Lower leg skin (tissue), 4 donors: ENCODE measurements around the gene MPZL1. TPM values are rescaled to one million over a fixed set of nuclear protein-coding genes. Genes with fewer than 3 reads are reported as not detected.

Experiments used
- DNase-seq, 2 donors: peaks; one replicate each; pipeline ENCODE4 v3.0.0-alpha.2; 2019; ENCODE audit warnings: low spot score in 2 of 2
- H3K4me3 ChIP-seq: fragments of 200-600 bp; sonication (generic); 2 replicates; pipeline ENCODE4 v1.5.1; 2017; ENCODE audit warnings: mild to moderate bottlenecking, low read depth; ENCODE audit not compliant: poor library complexity, severe bottlenecking
- POLR2A ChIP-seq, 2 donors: fragments of 450-650 bp; IDR thresholded peaks; one replicate each; pipeline ENCODE4 v1.6.1; 2016 to 2017; ENCODE audit warnings: antibody characterized with exemption in 2 of 2, mild to moderate bottlenecking in 1 of 2, moderate library complexity in 1 of 2
- WGBS, 2 donors: methylation state at CpG; one replicate each; pipeline ENCODE4 v1.1.5; 2018; 5-methylcytosine and 5-hydroxymethylcytosine counted together
- intact Hi-C: fragments of 100-400 bp; cut with DNase I; formaldehyde crosslinking; loops from one replicate; pipeline ENCODE4 v1.15.0; 2023; ENCODE audit warnings: low total_unique reads
- total RNA-seq, 4 donors: library from RNA; depleted of rRNA; stranded (reverse); fragments of >200 nt; gene quantifications; one replicate each; pipeline ENCODE4 v1.1.0, GENCODE V29; 2016
- TF ChIP-seq, protein P1 (sequence below), 3 donors: fragments of 450-650 bp; IDR thresholded peaks; one replicate each; pipeline ENCODE4 v1.5.1; 2016; ENCODE audit warnings: antibody characterized with exemption in 3 of 3, mild to moderate bottlenecking in 3 of 3, moderate library complexity in 2 of 3

Gene MPZL1
- total RNA-seq, 4 donors from 2014 or later, result 24.9 to 54.6 (median 30.9) TPM

DNA sequence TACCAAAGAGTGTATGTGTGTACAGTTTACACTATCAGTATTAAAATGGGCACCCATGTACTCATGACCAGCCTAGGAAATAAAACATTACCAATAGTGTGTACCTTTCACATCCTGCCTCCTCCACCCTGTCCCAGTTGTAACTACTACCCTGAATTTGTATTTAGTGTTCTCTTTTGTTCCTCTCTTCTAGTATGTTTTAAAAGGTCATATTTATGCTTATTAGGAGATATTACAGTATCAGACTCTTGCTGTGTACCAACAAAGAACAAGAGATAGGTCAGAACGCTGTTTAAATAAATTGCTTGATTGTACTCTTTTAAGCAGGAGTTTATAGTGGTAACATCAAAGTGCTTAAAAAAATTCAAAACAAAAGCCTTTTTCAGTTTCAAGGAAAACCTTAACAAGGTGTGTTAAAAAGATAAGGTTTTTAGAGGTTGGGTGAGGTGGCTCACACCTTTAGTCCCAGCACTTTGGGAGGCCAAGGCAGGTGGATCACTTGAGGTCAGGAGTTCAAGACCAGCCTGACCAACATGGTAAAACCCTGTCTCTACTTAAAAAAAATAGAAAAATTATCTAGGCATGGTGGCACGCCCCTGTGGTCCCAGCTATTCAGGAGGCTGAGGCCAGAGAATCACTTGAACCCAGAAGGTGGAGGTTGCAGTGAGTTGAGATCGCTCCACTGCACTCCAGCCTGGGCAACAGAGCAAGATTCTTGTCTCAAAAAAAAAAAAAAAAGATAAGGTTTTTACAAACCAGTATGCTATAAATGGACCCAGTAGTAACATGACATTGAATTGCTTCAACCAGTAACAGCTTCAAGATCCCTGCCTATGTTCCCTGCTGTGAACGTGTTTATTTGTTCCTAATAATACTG, 35.9 kb downstream of the MPZL1 start:
- no peak overlapping the region for H3K4me3 ChIP-seq
- no peak for DNase-seq
- TF ChIP-seq, protein P1, sequence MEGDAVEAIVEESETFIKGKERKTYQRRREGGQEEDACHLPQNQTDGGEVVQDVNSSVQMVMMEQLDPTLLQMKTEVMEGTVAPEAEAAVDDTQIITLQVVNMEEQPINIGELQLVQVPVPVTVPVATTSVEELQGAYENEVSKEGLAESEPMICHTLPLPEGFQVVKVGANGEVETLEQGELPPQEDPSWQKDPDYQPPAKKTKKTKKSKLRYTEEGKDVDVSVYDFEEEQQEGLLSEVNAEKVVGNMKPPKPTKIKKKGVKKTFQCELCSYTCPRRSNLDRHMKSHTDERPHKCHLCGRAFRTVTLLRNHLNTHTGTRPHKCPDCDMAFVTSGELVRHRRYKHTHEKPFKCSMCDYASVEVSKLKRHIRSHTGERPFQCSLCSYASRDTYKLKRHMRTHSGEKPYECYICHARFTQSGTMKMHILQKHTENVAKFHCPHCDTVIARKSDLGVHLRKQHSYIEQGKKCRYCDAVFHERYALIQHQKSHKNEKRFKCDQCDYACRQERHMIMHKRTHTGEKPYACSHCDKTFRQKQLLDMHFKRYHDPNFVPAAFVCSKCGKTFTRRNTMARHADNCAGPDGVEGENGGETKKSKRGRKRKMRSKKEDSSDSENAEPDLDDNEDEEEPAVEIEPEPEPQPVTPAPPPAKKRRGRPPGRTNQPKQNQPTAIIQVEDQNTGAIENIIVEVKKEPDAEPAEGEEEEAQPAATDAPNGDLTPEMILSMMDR (IDR thresholded peaks at IDR 0.05), result no peak
- TF ChIP-seq POLR2A (IDR thresholded peaks at IDR 0.05), result no peak
- WGBS, 2 donors, result 93 to 96% methylated on average over 4 of the region's 4 CpGs
- intact Hi-C loops, result no loop called here

DNA sequence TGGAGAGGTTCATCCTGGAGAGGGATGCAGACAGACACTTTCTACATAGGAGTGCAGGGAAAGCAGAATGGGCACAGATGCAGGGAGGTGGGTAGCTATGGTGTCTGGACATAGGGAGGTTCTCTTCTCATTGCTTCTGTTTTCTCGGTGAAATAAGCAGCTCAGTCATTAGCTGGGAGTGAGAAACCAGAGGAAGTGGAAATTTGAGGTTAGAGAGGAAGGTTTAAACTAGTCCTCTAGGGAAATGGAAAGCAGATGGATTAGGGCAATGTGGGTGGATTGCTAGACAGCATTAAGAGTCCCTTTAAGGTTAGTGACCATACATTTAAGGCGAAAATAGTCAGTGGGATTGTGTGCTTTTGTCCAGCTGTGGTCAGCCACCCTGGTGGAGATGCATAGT, 39.6 kb downstream of the MPZL1 start:
- H3K4me3 ChIP-seq, result no peak overlapping the region
- DNase-seq, result no peak
- TF ChIP-seq, protein P1 (IDR thresholded peaks at IDR 0.05), result no peak
- TF ChIP-seq POLR2A (IDR thresholded peaks at IDR 0.05), result no peak
- intact Hi-C loops, result no loop called here
- 50 to 77% methylated on average over 2 of the region's 2 CpGs for WGBS, 2 donors

DNA sequence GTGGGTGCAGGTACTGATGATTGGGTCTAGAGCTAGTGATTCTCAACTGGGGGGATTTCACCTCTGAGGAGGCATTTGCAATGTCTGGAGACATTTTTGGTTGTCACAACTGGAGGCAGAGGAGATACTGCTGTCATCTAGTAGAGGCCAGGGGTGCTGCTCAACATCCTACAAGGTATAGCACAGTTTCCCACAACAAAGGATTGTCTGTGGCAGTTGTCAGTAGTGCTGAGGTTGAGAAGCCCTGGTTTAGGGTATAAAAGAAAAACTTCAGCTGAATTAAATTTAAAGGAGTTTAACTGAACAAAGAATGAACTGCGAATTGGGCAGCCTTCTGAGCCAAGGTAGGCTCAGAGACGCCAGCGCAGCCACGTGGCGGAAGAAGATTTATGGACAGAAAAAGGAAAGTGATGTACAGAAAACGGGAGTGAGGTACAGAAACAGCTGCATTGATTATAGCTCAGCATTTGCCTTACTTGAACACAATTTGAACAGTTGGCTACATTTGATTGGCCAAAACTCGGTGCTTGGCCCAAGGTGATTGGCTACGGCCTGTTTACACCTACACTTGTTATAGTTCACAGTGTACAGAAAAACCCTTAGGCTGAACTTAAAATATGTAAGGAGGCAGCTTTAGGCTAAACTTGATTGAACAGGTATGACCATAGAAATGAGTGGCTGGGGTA, 40.4 kb downstream of the MPZL1 start:
- H3K4me3 ChIP-seq, result no peak overlapping the region
- DNase-seq, result no peak
- intact Hi-C loops, result no loop called here
- 82 to 89% methylated on average over 8 of the region's 8 CpGs for WGBS, 2 donors
- no peak for TF ChIP-seq POLR2A (IDR thresholded peaks at IDR 0.05)
- TF ChIP-seq, protein P1 (IDR thresholded peaks at IDR 0.05), result no peak

DNA sequence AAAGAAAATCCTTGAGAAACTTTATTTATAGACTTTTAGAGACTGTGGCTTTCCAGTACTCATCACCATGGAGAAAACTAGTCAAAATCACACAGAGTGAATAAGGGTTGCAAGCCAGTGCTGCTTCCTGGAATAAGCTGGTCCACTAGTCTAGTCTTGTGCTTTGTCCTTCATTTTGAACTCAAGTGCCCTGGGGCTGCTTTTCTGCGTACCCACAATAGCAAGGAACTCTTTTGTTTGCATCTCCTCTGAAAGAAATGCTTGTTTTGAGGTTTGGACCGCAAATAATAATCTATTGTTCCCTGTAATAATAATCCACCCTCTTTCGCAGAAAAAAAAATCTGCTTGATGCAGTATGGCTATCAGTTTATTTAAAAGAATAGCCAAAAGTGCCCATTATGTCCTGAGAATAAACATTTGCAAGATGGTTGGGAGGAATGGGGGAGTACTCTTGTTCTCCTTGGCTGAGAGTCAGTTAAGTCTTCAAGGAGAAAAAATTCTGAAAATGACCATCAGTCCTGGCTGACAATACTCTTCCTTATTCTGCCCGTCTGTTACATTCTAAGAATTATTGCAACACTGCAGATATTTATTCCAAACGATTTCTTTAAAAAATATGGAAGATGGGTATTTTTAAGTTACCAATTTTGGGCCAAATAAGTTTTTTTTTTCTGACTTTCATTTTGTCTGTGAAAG, 41.9 kb downstream of the MPZL1 start:
- H3K4me3 ChIP-seq, result no peak overlapping the region
- WGBS, 2 donors, result 57 to 58% methylated on average over 5 of the region's 5 CpGs
- intact Hi-C loops, result no loop called here
- DNase-seq, result no peak
- TF ChIP-seq, protein P1 (IDR thresholded peaks at IDR 0.05), result no peak
- TF ChIP-seq POLR2A (IDR thresholded peaks at IDR 0.05), result no peak

DNA sequence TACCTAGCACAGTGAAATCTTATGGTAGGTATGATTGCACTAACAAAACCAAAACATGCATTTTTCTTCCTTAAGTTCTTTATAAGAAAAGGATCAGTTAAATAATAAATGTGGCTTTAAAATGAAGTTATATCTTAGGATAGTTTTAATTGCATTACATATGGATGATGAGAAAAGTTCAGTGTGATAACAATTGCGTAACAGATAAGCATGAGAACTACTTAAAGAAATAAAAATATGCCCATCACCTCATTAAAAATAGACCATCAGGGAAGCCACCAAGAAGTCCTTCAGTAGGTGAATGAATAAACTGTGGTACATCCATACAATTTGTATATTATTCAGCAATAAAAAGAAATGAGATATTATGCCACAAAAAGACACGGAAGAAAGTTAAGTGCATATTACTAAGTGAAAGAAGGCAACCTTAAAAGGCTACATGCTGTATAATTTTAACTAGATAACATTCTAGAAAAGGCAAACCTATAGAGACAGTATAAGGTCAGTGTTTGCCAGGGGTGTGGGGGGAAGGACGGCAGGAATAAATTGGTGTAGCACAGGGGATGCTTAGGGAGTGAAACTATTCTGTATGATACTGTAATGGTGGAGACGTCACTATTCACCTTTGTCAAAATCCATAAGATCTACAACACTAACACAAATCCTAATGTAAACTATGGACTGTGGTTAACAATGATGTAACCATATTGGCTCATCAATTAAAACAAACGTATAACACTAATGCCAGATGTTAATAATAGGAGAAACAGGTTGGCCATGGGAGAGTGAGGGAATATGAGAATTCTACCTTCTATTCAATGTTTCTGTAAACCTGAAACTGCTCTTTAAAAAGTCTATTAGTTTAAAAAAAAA, 42.9 kb downstream of the MPZL1 start:
- no peak overlapping the region for H3K4me3 ChIP-seq
- 85 to 87% methylated on average over 5 of the region's 5 CpGs for WGBS, 2 donors
- DNase-seq, result no peak
- intact Hi-C loops, result no loop called here
- TF ChIP-seq, protein P1 (IDR thresholded peaks at IDR 0.05), result no peak
- TF ChIP-seq POLR2A (IDR thresholded peaks at IDR 0.05), result no peak
